OCI-LY3 (cell line): ENCODE results near the gene RFXAP.

Experiments used
- CTCF ChIP-seq: fragments of 200-600, 300-600 bp; sonication (generic); IDR thresholded peaks from 2 replicates; pipeline ENCODE4 v1.5.1; 2014; ENCODE audit warnings: antibody characterized with exemption, low read length, low read depth
- EZH2phosphoT487 ChIP-seq: fragments of 200-600 bp; shearing (Covaris generic); IDR thresholded peaks from 2 replicates; pipeline ENCODE4 v1.6.1; 2018; ENCODE audit warnings: antibody characterized with exemption, mixed run types, low read depth

- TF ChIP-seq CTCF (no peak), EZH2phosphoT487 (no peak)
Measured at GRCh38 chr13:36783890-36784289, 35.1 kb upstream of the RFXAP start.
